ENCODE results near the gene AGFG2. TPM values are rescaled to one million over a fixed set of nuclear protein-coding genes. Genes with fewer than 3 reads are reported as not detected.
"Not testable (repeated sequence)": the region's sequence is repeated elsewhere in the genome, so short reads cannot be mapped to it uniquely, and the experiment has no call there.

The AGFG2 gene
- total RNA-seq, 1 donor from 2014 or later: 37.6 TPM

DNA sequence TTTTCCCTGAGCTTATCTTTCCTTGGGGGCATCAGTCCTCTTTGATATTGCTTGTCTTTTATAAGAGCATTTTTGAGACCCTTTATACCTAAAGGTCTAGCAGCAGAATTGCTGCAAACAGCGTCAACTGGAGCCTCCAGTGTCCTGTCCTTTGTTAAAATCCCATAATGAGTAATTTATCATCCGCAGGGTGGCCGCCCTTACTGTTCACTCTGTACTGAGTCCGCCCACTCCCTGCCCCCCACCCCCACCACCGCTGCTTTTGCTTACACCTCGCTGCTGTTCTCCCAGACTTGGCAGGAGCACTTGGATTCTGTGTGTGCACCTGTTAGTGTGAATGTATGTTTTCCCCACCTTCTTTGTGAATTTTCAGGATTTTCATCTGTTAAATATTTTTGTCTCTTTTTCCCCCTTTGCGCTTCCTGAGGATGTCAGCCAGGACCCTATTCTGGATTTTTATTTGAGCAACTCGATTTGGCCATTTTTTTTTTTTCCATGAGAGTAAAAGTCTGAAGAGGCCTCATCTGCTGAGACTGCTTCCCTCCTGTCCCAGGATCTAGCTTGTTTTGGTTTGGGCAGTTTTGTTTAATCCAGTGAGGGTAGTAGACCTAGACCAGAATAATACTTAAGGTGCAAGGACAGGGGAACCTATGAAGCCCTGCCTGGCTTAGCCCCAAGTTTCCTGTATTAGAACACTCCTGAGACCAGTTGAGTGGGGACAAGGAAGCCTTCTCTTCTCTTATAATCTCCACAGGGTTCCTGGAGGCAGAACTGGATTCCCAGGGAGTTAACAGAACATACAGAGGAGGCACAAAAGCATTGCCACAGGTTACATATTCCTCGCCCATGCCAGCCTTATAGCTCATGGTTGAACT, 8.2 kb downstream of the AGFG2 start:
- H3K4me1 ChIP-seq: peaks cover 61% of the 10 kb centered on the region
- DNase-seq (ENCODE audit: extremely low spot score in 2 of 2): no peak
- H3K4me3 ChIP-seq: no peak overlapping the region
- TF ChIP-seq POLR2A (IDR thresholded peaks at IDR 0.05) (no peak), POLR2AphosphoS5 (IDR thresholded peaks at IDR 0.05; ENCODE audit: insufficient read depth in 1 of 2, low read depth in 1 of 2) (no peak), CTCF (IDR thresholded peaks at IDR 0.05) (no peak)
- intact Hi-C loops (cut with DNase I): loop anchor here (10.0 kb wide), 1 partner anchor 318 kb away; the partner anchor contains the start of gene TRIP6
- no peaks in the 10 kb centered on the region for H3K9me3 ChIP-seq
- H3K36me3 ChIP-seq: peaks cover 0 to 16% of the 10 kb centered on the region in 2 donors
- H3K27ac ChIP-seq: peak overlapping the region; percentile 93
- H3K27me3 ChIP-seq: no peaks in the 10 kb centered on the region

DNA sequence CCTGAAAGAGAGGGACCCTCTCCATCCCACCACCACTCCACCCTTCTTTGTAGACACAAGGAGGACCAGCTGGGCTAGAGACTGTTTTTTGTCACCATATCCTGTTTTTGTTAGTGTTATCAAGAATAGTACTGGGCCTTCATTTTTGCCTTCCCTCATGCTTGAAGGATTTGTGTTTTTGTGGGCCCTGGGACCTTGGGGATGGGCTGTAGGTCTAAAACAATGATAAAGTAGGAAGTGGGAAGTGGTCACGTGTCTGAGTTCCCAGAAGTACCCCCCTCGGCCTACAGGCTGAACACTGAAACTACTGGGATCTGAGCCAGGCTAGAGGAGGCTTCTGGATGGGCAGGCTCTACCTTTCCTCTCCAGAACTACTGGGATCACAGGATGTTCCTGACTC, 8.9 kb downstream of the AGFG2 start:
- TF ChIP-seq POLR2A (IDR thresholded peaks at IDR 0.05): no peak
- H3K27me3 ChIP-seq: no peaks in the 10 kb centered on the region
- no peaks in the 10 kb centered on the region for H3K9me3 ChIP-seq
- no peak for DNase-seq (ENCODE audit: extremely low spot score in 2 of 2)
- no peak overlapping the region for H3K4me3 ChIP-seq
- peak overlapping the region; percentile 93 for H3K27ac ChIP-seq
- H3K4me1 ChIP-seq: peaks cover 61% of the 10 kb centered on the region
- peaks cover 0 to 16% of the 10 kb centered on the region in 2 donors for H3K36me3 ChIP-seq
- intact Hi-C loops (cut with DNase I): loop anchor here (10.0 kb wide), 1 partner anchor 317 kb away; the partner anchor contains the start of gene TRIP6

DNA sequence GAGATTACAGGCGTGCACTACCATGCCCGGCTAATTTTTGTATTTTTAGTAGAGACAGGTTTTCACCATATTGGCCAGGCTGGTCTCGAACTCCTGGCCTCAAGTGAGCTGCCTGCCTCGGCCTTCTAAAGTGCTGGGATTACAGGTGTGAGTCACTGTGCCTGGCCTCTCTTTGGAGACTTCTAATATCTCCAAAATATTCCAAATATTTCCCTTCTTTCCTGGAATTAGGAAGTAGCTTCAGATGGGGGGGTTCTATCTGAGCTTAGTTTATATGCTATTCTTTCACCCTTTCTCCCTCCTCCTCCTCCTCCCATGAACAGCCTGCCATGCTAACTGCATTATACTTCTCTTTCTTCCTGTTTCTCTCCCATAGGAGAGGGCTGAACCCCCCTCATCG, 9.4 kb downstream of the AGFG2 start:
- Histone ChIP-seq H3K27ac (peak overlapping the region; percentile 93), H3K4me1 (peaks cover 58% of the 10 kb centered on the region)
- intact Hi-C loops (cut with DNase I): loop anchor here (10.0 kb wide), 1 partner anchor 316 kb away; the partner anchor contains the start of gene TRIP6

DNA sequence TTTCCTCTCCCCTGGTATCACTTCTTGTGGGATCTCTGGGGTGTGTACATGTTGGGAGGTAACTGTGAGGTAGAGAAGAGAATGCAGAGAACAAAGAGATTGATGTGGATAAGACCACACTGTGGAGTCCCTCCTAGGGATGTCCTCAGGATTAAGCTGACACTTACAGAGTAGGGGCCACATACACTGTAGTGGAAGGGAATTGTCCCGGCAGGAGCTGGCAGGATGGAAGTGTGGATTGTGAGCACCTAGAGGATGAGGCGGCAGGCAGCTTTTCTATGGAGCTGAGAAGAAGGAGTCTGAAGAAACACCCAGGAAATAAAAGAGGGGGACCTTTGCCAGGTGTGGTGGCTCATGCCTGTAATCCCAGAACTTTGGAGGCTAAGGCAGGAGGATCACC, 13.5 kb downstream of the AGFG2 start:
- H3K4me1 ChIP-seq: peaks cover 17% of the 10 kb centered on the region
- no peak overlapping the region for H3K27ac ChIP-seq
- no peaks in the 10 kb centered on the region for H3K27me3 ChIP-seq
- intact Hi-C loops (cut with DNase I): no loop called here
- H3K9me3 ChIP-seq: no peaks in the 10 kb centered on the region
- no peak overlapping the region for H3K4me3 ChIP-seq
- DNase-seq (ENCODE audit: extremely low spot score in 2 of 2): no peak
- H3K36me3 ChIP-seq: peaks cover 0 to 31% of the 10 kb centered on the region in 2 donors
- TF ChIP-seq CTCF (IDR thresholded peaks at IDR 0.05): no peak
- no peak for TF ChIP-seq POLR2AphosphoS5 (IDR thresholded peaks at IDR 0.05; ENCODE audit: insufficient read depth in 1 of 2, low read depth in 1 of 2)
- TF ChIP-seq POLR2A (IDR thresholded peaks at IDR 0.05): no peak

More for the DNA sequence above, 9.4 kb downstream of the AGFG2 start:
- not testable (repeated sequence) for H3K4me3 ChIP-seq; H3K27me3 ChIP-seq; DNase-seq (ENCODE audit: extremely low spot score in 2 of 2); H3K9me3 ChIP-seq
- H3K36me3 ChIP-seq: peaks cover 0 to 16% of the 10 kb centered on the region in 2 donors

DNA sequence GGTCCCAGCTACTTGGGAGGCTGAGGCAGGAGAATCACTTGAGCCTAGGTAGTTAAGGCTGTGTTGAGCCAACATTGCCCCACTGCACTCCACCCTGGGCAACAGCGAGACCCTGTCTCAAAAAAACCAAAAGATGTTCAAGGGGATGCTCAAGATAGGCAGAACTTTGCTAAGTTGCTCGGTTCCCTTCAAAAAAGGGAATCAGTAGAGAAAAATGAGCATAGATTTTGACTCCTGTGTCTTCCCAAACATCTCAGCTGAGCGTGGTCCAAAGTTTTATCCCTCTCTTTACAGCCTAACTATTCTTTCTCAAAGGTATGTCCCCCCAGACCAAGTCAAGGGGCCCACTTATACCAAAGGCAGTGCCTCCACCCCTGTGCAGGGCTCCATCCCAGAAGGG, 14.0 kb downstream of the AGFG2 start:
- Histone ChIP-seq H3K36me3 (peaks cover 0 to 31% of the 10 kb centered on the region in 2 donors), H3K4me1 (peaks cover 12% of the 10 kb centered on the region), H3K4me3 (no peak overlapping the region), H3K9me3 (no peaks in the 10 kb centered on the region), H3K27me3 (no peaks in the 10 kb centered on the region), H3K27ac (no peak overlapping the region)
- intact Hi-C loops (cut with DNase I): no loop called here
- DNase-seq (ENCODE audit: extremely low spot score in 2 of 2): no peak
- no peak for TF ChIP-seq POLR2A (IDR thresholded peaks at IDR 0.05)
- no peak for TF ChIP-seq POLR2AphosphoS5 (IDR thresholded peaks at IDR 0.05; ENCODE audit: insufficient read depth in 1 of 2, low read depth in 1 of 2)
- TF ChIP-seq CTCF (IDR thresholded peaks at IDR 0.05): no peak

DNA sequence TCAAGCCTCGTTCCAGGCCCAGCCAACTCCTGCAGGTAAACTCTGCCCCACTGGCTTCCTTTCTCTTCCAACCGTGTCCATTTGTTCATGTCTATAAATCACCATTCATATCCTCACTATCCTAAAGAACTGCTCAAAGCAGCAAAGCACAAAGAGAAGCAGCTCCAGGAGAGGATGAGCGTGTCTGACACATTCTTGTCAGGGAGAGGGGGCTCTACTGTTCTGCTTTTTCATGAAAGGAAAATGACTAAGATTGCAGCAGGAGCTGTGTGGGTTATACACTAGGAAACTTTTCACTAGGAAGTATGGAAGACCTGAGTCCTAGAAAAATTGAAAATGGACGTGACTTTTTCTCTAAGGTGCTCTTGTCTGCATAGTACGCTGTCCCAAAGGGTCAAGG, 16.7 kb downstream of the AGFG2 start:
- Histone ChIP-seq H3K9me3 (no peaks in the 10 kb centered on the region), H3K36me3 (peaks cover 0 to 15% of the 10 kb centered on the region in 2 donors), H3K27me3 (no peaks in the 10 kb centered on the region), H3K4me1 (no peaks in the 10 kb centered on the region), H3K4me3 (no peak overlapping the region), H3K27ac (no peak overlapping the region)
- DNase-seq (ENCODE audit: extremely low spot score in 2 of 2): no peak
- TF ChIP-seq CTCF (IDR thresholded peaks at IDR 0.05) (no peak), POLR2A (IDR thresholded peaks at IDR 0.05) (no peak), POLR2AphosphoS5 (IDR thresholded peaks at IDR 0.05; ENCODE audit: insufficient read depth in 1 of 2, low read depth in 1 of 2) (no peak)
- intact Hi-C loops (cut with DNase I): loop anchor here (5.0 kb wide), 1 partner anchor 83 kb away; no protein-coding TSS in a partner anchor
